Stimulated activated CD8-positive, alpha-beta memory T cell treated with anti-CD3 and anti-CD28 coated beads, Interleukin-7, amount 100 ng/mL, for 4 hours (primary cell): ENCODE measurements around the gene MAGEL2.
"Not testable (repeated sequence)": the region's sequence is repeated elsewhere in the genome, so short reads cannot be mapped to it uniquely, and the experiment has no call there.

Source experiments
- DNase-seq, 2 donors: peaks; one replicate each; pipeline ENCODE4 v3.0.0-alpha.2; 2020; ENCODE audit warnings: low read depth in 2 of 2

Gene MAGEL2

GRCh38 chr15:23606226-23606625 is 41.4 kb downstream of the MAGEL2 start:
- no peak for DNase-seq

- DNase-seq: no peak
Observed at GRCh38 chr15:23602124-23602523, 45.5 kb downstream of the MAGEL2 start.

- DNase-seq: no peak
Observed at GRCh38 chr15:23599053-23599452, 48.6 kb downstream of the MAGEL2 start.

- DNase-seq: not testable (repeated sequence)
Observed at GRCh38 chr15:23597278-23597677, 50.4 kb downstream of the MAGEL2 start.

- no peak for DNase-seq
Observed at GRCh38 chr15:23596736-23597135, 50.9 kb downstream of the MAGEL2 start.

- no peak for DNase-seq
Observed at GRCh38 chr15:23595368-23595767, 52.3 kb downstream of the MAGEL2 start.

GRCh38 chr15:23594252-23594770 is 53.4 kb downstream of the MAGEL2 start:
- no peak for DNase-seq
